H1 (cell line): ENCODE results near the gene DPP3. TPM values are rescaled to one million over a fixed set of nuclear protein-coding genes. Genes with fewer than 3 reads are reported as not detected.
A peak's percentile ranks its signal among the peaks of the same experiment; 100 is the strongest.

Experiments
- CTCF ChIA-PET: fragments of 300-600 bp; sonication (Branson Sonifier 250); formaldehyde crosslinking; loops from one replicate; lab custom pipeline; 2021; ENCODE audit not compliant: partially characterized antibody; lab: Charles Lee
- POLR2A ChIA-PET: fragments of 300-600 bp; sonication (Branson Sonifier 250); formaldehyde crosslinking; loops from one replicate; lab custom pipeline; 2021; ENCODE audit warnings: inconsistent platforms; ENCODE audit not compliant: partially characterized antibody; lab: Charles Lee
- DNase-seq, 2 experiments: peaks; one replicate each; pipeline versions ENCODE4 v3.0.0 to v3.0.0-alpha.2; 2010 to 2022; ENCODE audit warnings: low spot score in 2 of 2, low read depth in 1 of 2, mixed read lengths in 1 of 2
- FAIRE-seq: peaks from 2 replicates; lab custom pipeline; 2011; peaks lifted over from hg19 to GRCh38; lab: Jason Lieb, UNC
- H2AFZ ChIP-seq: 2 replicates; pipeline ENCODE4 v1.8.1; 2012; ENCODE audit warnings: low read length, inconsistent platforms
- H2AK5ac ChIP-seq: 2 replicates; pipeline ENCODE4 v1.6.1; 2013; ENCODE audit warnings: low read depth, low read length
- H2BK120ac ChIP-seq: replicated peaks from 2 replicates; pipeline ENCODE3; 2013; ENCODE audit warnings: low read depth, low read length, inconsistent platforms
- H2BK12ac ChIP-seq: 2 replicates; pipeline ENCODE4 v1.6.1; 2013; ENCODE audit warnings: low read depth, low read length
- H2BK15ac ChIP-seq: 2 replicates; pipeline ENCODE4 v1.6.1; 2013; ENCODE audit warnings: low read length
- H2BK20ac ChIP-seq: 2 replicates; pipeline ENCODE4 v1.6.1; 2013; ENCODE audit warnings: low read length
- H2BK5ac ChIP-seq: 2 replicates; pipeline ENCODE4 v1.6.1; 2013; ENCODE audit warnings: low read depth, low read length
- H3K14ac ChIP-seq: 2 replicates; pipeline ENCODE4 v1.6.1; 2013; ENCODE audit warnings: inconsistent platforms; ENCODE audit not compliant: insufficient read length
- H3K18ac ChIP-seq: 2 replicates; pipeline ENCODE4 v1.6.1; 2013; ENCODE audit warnings: low read length; ENCODE audit errors: extremely low read depth
- H3K23ac ChIP-seq: 2 replicates; pipeline ENCODE4 v1.6.1; 2013; ENCODE audit warnings: inconsistent platforms; ENCODE audit not compliant: insufficient read length
- H3K23me2 ChIP-seq: 2 replicates; pipeline ENCODE4 v1.6.1; 2013; ENCODE audit warnings: low read depth, low read length
- H3K27ac ChIP-seq: 2 replicates; pipeline ENCODE4 v1.6.1; 2011; ENCODE audit warnings: low read depth, low read length, inconsistent platforms
- H3K27me3 ChIP-seq, 4 experiments: replicated peaks in 1 of 4; 1 replicate in 1 of 4; 2 replicates in 3 of 4; pipeline versions ENCODE4 v1.6.1 to v1.8.1; 2011 to 2013; ENCODE audit warnings: low read length in 3 of 4, mild to moderate bottlenecking in 3 of 4, inconsistent platforms in 2 of 4, mixed read lengths in 2 of 4, moderate library complexity in 1 of 4; ENCODE audit not compliant: control insufficient read depth in 3 of 4, insufficient read depth in 3 of 4; ENCODE audit errors: extremely low read depth in 1 of 4
- H3K36me3 ChIP-seq, 4 experiments: 2 replicates each; pipeline versions ENCODE4 v1.6.1 to v1.8.1; 2011 to 2013; ENCODE audit warnings: mild to moderate bottlenecking in 4 of 4, low read length in 3 of 4, moderate library complexity in 2 of 4, control low read depth in 1 of 4, inconsistent platforms in 1 of 4; ENCODE audit not compliant: insufficient read depth in 4 of 4, control insufficient read depth in 2 of 4
- H3K4ac ChIP-seq: replicated peaks from 2 replicates; pipeline ENCODE3; 2013; ENCODE audit warnings: low read length, low read depth, mixed read lengths, inconsistent platforms; ENCODE audit not compliant: insufficient read length
- H3K4me1 ChIP-seq, 4 experiments: replicated peaks in 1 of 4; 1 replicate in 1 of 4; 2 replicates in 3 of 4; pipeline versions ENCODE4 v1.6.1 to v1.8.1; 2011 to 2013; ENCODE audit warnings: low read length in 3 of 4, inconsistent platforms in 2 of 4, mixed read lengths in 1 of 4; ENCODE audit not compliant: insufficient read depth in 4 of 4, control insufficient read depth in 3 of 4
- H3K4me2 ChIP-seq, 2 experiments: 2 replicates each; pipeline versions ENCODE4 v1.6.1 to v1.8.1; 2011 to 2013; ENCODE audit warnings: low read depth in 2 of 2, low read length in 2 of 2, control low read depth in 1 of 2, inconsistent platforms in 1 of 2, mild to moderate bottlenecking in 1 of 2; ENCODE audit not compliant: insufficient read depth in 1 of 2
- H3K4me3 ChIP-seq, 4 experiments: fragments of 200-600, 300-600 bp in 1 of 4; sonication (generic), shearing (Covaris generic), sonication (Bioruptor Twin) in 1 of 4; 2 replicates each; pipeline versions ENCODE4 v1.5.1 to v1.8.1; 2011 to 2016; ENCODE audit warnings: low read length in 4 of 4, low read depth in 3 of 4, control low read depth in 2 of 4, inconsistent platforms in 2 of 4, mild to moderate bottlenecking in 2 of 4, mixed read lengths in 1 of 4, moderate library complexity in 1 of 4; ENCODE audit not compliant: insufficient read depth in 2 of 4; ENCODE audit errors: extremely low read depth in 1 of 4
- H3K56ac ChIP-seq: replicated peaks from 2 replicates; pipeline ENCODE3; 2013; ENCODE audit warnings: low read depth, mild to moderate bottlenecking, mixed read lengths, low read length, inconsistent platforms; ENCODE audit not compliant: insufficient read length
- H3K79me1 ChIP-seq: 2 replicates; pipeline ENCODE4 v1.6.1; 2013; ENCODE audit warnings: low read depth, low read length, control low read depth
- H3K79me2 ChIP-seq, 2 experiments: 2 replicates each; pipeline versions ENCODE4 v1.6.1 to v1.8.1; 2012 to 2013; ENCODE audit warnings: low read length in 2 of 2, mild to moderate bottlenecking in 2 of 2, inconsistent platforms in 1 of 2; ENCODE audit not compliant: insufficient read depth in 2 of 2, control insufficient read depth in 1 of 2
- H3K9ac ChIP-seq, 4 experiments: replicated peaks in 1 of 4; 1 replicate in 1 of 4; 2 replicates in 3 of 4; pipeline versions ENCODE4 v1.6.1 to v1.8.1; 2011 to 2013; ENCODE audit warnings: low read depth in 3 of 4, low read length in 3 of 4, control low read depth in 2 of 4, mild to moderate bottlenecking in 2 of 4, moderate library complexity in 2 of 4, inconsistent platforms in 1 of 4; ENCODE audit errors: extremely low read depth in 1 of 4
- H3K9me3 ChIP-seq, 2 experiments: 2 replicates each; pipeline versions ENCODE4 v1.6.1 to v1.8.1; 2012 to 2013; ENCODE audit warnings: mild to moderate bottlenecking in 2 of 2, moderate library complexity in 2 of 2, control low read depth in 1 of 2, inconsistent platforms in 1 of 2, low read depth in 1 of 2, low read length in 1 of 2, mixed read lengths in 1 of 2; ENCODE audit not compliant: insufficient read depth in 2 of 2
- H4K20me1 ChIP-seq, 2 experiments: replicated peaks in 1 of 2; 2 replicates each; pipeline versions ENCODE3 to v1.8.1; 2011 to 2013; ENCODE audit warnings: inconsistent platforms in 2 of 2, low read length in 2 of 2, mild to moderate bottlenecking in 1 of 2; ENCODE audit not compliant: insufficient read depth in 2 of 2, control insufficient read depth in 1 of 2
- H4K5ac ChIP-seq: 2 replicates; pipeline ENCODE4 v1.6.1; 2013; ENCODE audit warnings: low read length, low read depth, mixed read lengths, inconsistent platforms; ENCODE audit not compliant: insufficient read length
- H4K8ac ChIP-seq: 2 replicates; pipeline ENCODE4 v1.8.0; 2013; ENCODE audit warnings: mild to moderate bottlenecking, moderate library complexity, low read length, inconsistent platforms; ENCODE audit not compliant: insufficient read depth; ENCODE audit errors: extremely low read depth
- H4K91ac ChIP-seq: replicated peaks from 2 replicates; pipeline ENCODE3; 2013; ENCODE audit warnings: low read length, mixed read lengths, inconsistent platforms; ENCODE audit not compliant: insufficient read length
- CBX8 ChIP-seq: fragments of 300-800, 300-1000 bp; sonication (generic); IDR thresholded peaks from 2 replicates; pipeline ENCODE4 v1.7.1; 2016; ENCODE audit warnings: low read depth, low read length, borderline replicate concordance
- CHD2 ChIP-seq: IDR thresholded peaks from 2 replicates; pipeline ENCODE4 v1.6.1; 2012; ENCODE audit warnings: low read length, improper control_type of control experiment
- POLR2A ChIP-seq, 2 experiments: IDR thresholded peaks; 1 replicate in 1 of 2; 2 replicates in 1 of 2; pipeline ENCODE4 v1.6.1; 2011; ENCODE audit warnings: low read depth in 2 of 2, low read length in 2 of 2, mild to moderate bottlenecking in 2 of 2; ENCODE audit errors: control extremely low read depth in 1 of 2
- RAD21 ChIP-seq, 2 experiments: IDR thresholded peaks in 1 of 2; conservative IDR thresholded peaks in 1 of 2; 2 replicates each; pipeline ENCODE4 v1.6.1; 2011; ENCODE audit warnings: low read depth in 2 of 2, low read length in 2 of 2, improper control_type of control experiment in 1 of 2, inconsistent platforms in 1 of 2, mild to moderate bottlenecking in 1 of 2, moderate library complexity in 1 of 2
- RBBP5 ChIP-seq: IDR thresholded peaks from 2 replicates; pipeline ENCODE4 v1.7.1; 2012; ENCODE audit warnings: low read depth, mild to moderate bottlenecking, inconsistent platforms, low read length, moderate library complexity, borderline replicate concordance
- SIN3A ChIP-seq, 2 experiments: IDR thresholded peaks in 1 of 2; conservative IDR thresholded peaks in 1 of 2; 2 replicates each; pipeline ENCODE4 v1.6.1; 2011 to 2012; ENCODE audit warnings: low read length in 2 of 2, improper control_type of control experiment in 1 of 2, low read depth in 1 of 2, mild to moderate bottlenecking in 1 of 2
- TAF7 ChIP-seq: optimal IDR thresholded peaks from 2 replicates; pipeline ENCODE3; 2011; ENCODE audit warnings: low read depth, mild to moderate bottlenecking, inconsistent platforms, low read length, moderate library complexity, borderline replicate concordance
- ZNF274 ChIP-seq: IDR thresholded peaks from 2 replicates; pipeline ENCODE4 v1.7.0; 2012; ENCODE audit warnings: low read length, borderline replicate concordance; ENCODE audit errors: extremely low read depth
- WGBS, 2 experiments: shearing (Covaris generic) in 1 of 2; methylation state at CpG; one replicate each; pipeline versions ENCODE4 v1.1.6 to v1.1.7; 2013 to 2015; ENCODE audit warnings: low lambda C conversion rate in 2 of 2, mixed read lengths in 2 of 2, inconsistent platforms in 1 of 2, low coverage in 1 of 2, missing lambda C conversion rate in 1 of 2; ENCODE audit not compliant: insufficient replicate concordance in 2 of 2, insufficient coverage in 1 of 2, insufficient read length in 1 of 2; ENCODE audit errors: extremely low coverage in 1 of 2, missing lambda C conversion rate in 1 of 2; 5-methylcytosine and 5-hydroxymethylcytosine counted together
- polyA plus RNA-seq, 7 experiments: library from polyadenylated mRNA; depleted of rRNA in 3 of 7; stranded (reverse) in 5 of 7; unstranded in 2 of 7; fragments of >200 nt in 5 of 7; fragments of 200-250 nt in 2 of 7; gene quantifications; 1 replicate in 5 of 7; 2 replicates in 1 of 7; 4 replicates in 1 of 7; pipeline versions ENCODE4 v1.2.1 to v1.2.3, GENCODE V29; 2011 to 2013; ENCODE audit warnings: missing spikeins in 2 of 7, mixed read lengths in 2 of 7
- total RNA-seq: library from RNA; stranded (reverse); fragmentation: NEBNext Ultra II Directional; extraction: Animal tissue kit (Norgen Biotek cat#: 25700); gene quantifications from 2 replicates; pipeline ENCODE4 v1.2.1, GENCODE V29; 2021
- TF ChIP-seq, protein P1 (sequence below): IDR thresholded peaks from 2 replicates; pipeline ENCODE4 v1.6.1; 2012; ENCODE audit warnings: inconsistent platforms

DPP3 gene
- total and polyA plus RNA-seq, 2 of the 8 experiments (the other 6 are each of a cell fraction or from before 2014, with no cell fraction given), result 75.1 to 82.7 TPM

DNA sequence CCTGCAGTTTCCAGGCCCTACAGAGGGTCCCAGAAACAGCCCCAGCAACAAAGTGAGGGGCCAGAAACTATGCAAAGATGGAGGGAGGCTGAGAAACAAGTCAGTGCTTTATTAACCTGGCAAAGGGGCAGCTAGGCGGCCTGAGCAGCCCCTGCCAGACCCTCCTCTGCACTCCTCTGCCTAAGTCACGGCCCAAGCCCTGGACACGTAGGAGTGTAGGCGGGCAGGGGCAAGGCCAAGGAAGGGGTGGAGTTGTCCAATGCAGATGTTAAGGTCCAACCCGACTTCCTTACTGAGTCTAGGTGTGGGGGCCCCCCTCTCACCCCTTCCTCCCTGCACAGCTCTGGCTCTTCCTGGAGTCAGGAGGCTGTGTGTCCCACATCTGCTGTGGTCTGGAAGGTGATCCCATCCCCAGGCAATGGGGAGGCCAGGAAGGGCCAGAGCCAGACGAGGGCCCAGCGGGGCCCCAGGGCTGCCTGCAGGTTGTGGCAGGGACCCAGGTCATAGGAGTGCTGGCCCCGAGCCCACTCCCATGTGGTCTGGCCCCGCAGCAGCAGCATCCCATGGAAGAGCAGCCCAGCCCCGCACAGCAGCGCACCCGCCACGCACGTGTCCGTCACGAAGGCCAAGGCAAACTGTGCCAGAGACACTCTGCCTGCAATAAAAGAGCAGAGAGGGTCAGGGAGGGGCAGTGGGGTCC, 59.1 kb downstream of the DPP3 start:
- Histone ChIP-seq H2BK15ac (no peak overlapping the region), H4K91ac (no peak overlapping the region), H3K56ac (no peak overlapping the region), H3K36me3 (no peaks in the 10 kb centered on the region), H3K14ac (no peak overlapping the region), H3K9ac (no peak overlapping the region; a peak in 1 of 7 replicates), H3K9me3 (no peaks in the 10 kb centered on the region), H3K27me3 (no peaks in the 10 kb centered on the region), H2BK12ac (0 out of 2 replicates have a peak overlapping the region, but pooled peaks have one; percentile 17), H2BK20ac (0 out of 2 replicates have a peak overlapping the region, but pooled peaks have one; percentile 10), H3K4me2 (no peak overlapping the region), H3K79me2 (no peaks in the 10 kb centered on the region), H3K18ac (no peak overlapping the region), H2BK120ac (no peak overlapping the region), H3K4me1 (peaks cover 0 to 17% (median 4%) of the 10 kb centered on the region in 4 experiments; a peak in 6 of 7 replicates), H3K4me3 (no peak overlapping the region), H2BK5ac (peak overlapping the region; percentile 81; the same call in 1 of the 2 replicates), H3K4ac (no peak overlapping the region), H3K23ac (no peak overlapping the region), H3K23me2 (no peaks in the 10 kb centered on the region), H2AFZ (no peak overlapping the region), H4K20me1 (no peaks in the 10 kb centered on the region), H4K5ac (no peak overlapping the region), H4K8ac (peak overlapping the region; percentile 45; the same call in 1 of the 2 replicates), H2AK5ac (peak overlapping the region; percentile 75; the same call in 1 of the 2 replicates), H3K27ac (no peak overlapping the region), H3K79me1 (no peaks in the 10 kb centered on the region)
- FAIRE-seq (no peak), DNase-seq (no peak)
- TF ChIP-seq POLR2A (IDR thresholded peaks at IDR 0.05; ENCODE audit: control extremely low read depth in 1 of 2, low read depth in 2 of 2, low read length in 2 of 2) (no peak), CHD2 (no peak), SIN3A (conservative IDR thresholded peaks at IDR 0.05 in 1 of 2, IDR thresholded peaks at IDR 0.05 in 1 of 2; ENCODE audit: low read depth in 1 of 2, low read length in 2 of 2) (no peak), RAD21 (IDR thresholded peaks at IDR 0.05 in 1 of 2, conservative IDR thresholded peaks at IDR 0.05 in 1 of 2; ENCODE audit: low read depth in 2 of 2, low read length in 2 of 2) (no peak), RBBP5 (no peak), ZNF274 (no peak), TAF7 (no peak), CBX8 (no peak)
- TF ChIP-seq, protein P1, sequence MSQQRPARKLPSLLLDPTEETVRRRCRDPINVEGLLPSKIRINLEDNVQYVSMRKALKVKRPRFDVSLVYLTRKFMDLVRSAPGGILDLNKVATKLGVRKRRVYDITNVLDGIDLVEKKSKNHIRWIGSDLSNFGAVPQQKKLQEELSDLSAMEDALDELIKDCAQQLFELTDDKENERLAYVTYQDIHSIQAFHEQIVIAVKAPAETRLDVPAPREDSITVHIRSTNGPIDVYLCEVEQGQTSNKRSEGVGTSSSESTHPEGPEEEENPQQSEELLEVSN, result no peak
- ChIA-PET POLR2A (interaction anchor here (1.4 to 3.5 kb wide), 3 partner anchors 11 to 99 kb away, joined by 6 to 23 read pairs (median 7); partner anchors contain the start of gene RBM4), CTCF (interaction anchor here (0.6 to 1.0 kb wide), 2 partner anchors 48 to 55 kb away, joined by 3 read pairs; no protein-coding TSS in a partner anchor)
- 88% methylated on average over 16 of the region's 16 CpGs; no CpG with 5 or more reads in 1 of the 2 experiments for WGBS, 2 experiments
